A549 (cell line): Measurements from ENCODE around the gene SLC6A20. TPM values are rescaled to one million over a fixed set of nuclear protein-coding genes. Genes with fewer than 3 reads are reported as not detected.

Experiments
- ATAC-seq, 2 experiments: fragments of 200-7000 bp in 1 of 2; fragments of >200 bp in 1 of 2; cut with Nextera tagmentation in 1 of 2; cut with Tn5 transposase in 1 of 2; 3 replicates each; pipeline versions ENCODE4 v1.8.0 to v1.9.1; 2018 to 2020; ENCODE audit warnings: mild to moderate bottlenecking in 1 of 2, moderate library complexity in 1 of 2
- CTCF ChIA-PET: fragments of 300-600 bp; sonication (Branson Sonifier 250); formaldehyde crosslinking; extraction: SDS; loops from one replicate; lab custom pipeline; 2021; ENCODE audit warnings: antibody characterized with exemption, inconsistent platforms; lab: Yijun Ruan, JAX
- POLR2A ChIA-PET: fragments of 350-600 bp; formaldehyde crosslinking; extraction: SDS; loops from one replicate; lab custom pipeline; 2021; ENCODE audit warnings: antibody characterized with exemption, inconsistent platforms; lab: Yijun Ruan, JAX
- DNase-seq, 2 experiments: peaks; one replicate each; pipeline versions ENCODE4 v3.0.0 to v3.0.0-alpha.2; 2011 to 2016; ENCODE audit warnings: low read depth in 1 of 2, low spot score in 1 of 2
- FAIRE-seq: peaks from 2 replicates; lab custom pipeline; 2011; peaks lifted over from hg19 to GRCh38; lab: Jason Lieb, UNC
- H3K27ac ChIP-seq, 2 experiments: fragments of >200 bp; sonication (Bioruptor Twin); formaldehyde crosslinking; 3 replicates each; pipeline ENCODE4 v1.5.1; 2016 to 2017
- H3K4me1 ChIP-seq: fragments of >200 bp; sonication (Bioruptor Twin); formaldehyde crosslinking; 3 replicates; pipeline ENCODE4 v1.6.1; 2016
- H3K4me2 ChIP-seq: fragments of >200 bp; sonication (Bioruptor Twin); formaldehyde crosslinking; 3 replicates; pipeline ENCODE4 v1.6.1; 2016
- H3K4me3 ChIP-seq: fragments of >200 bp; sonication (Bioruptor Twin); formaldehyde crosslinking; 3 replicates; pipeline ENCODE4 v1.5.1; 2016
- H3K9me3 ChIP-seq: fragments of >200 bp; sonication (Bioruptor Twin); formaldehyde crosslinking; 3 replicates; pipeline ENCODE4 v1.6.1; 2016
- CBX8 ChIP-seq: fragments of 200-600 bp; sonication (generic); IDR thresholded peaks from 2 replicates; pipeline ENCODE4 v1.6.1; 2016
- CHD2 ChIP-seq: fragments of 150-350 bp; IDR thresholded peaks from 2 replicates; pipeline ENCODE4 v1.6.1; 2014; ENCODE audit warnings: low read length; ENCODE audit not compliant: partially characterized antibody
- CHD4 ChIP-seq: fragments of 200-600 bp; sonication (generic); IDR thresholded peaks from 2 replicates; pipeline ENCODE4 v1.6.1; 2016; ENCODE audit warnings: antibody characterized with exemption, mild to moderate bottlenecking, borderline replicate concordance
- EHMT2 ChIP-seq: fragments of 200-600 bp; sonication (generic); IDR thresholded peaks from 2 replicates; pipeline ENCODE4 v1.6.1; 2016; ENCODE audit warnings: antibody characterized with exemption, low read depth, mild to moderate bottlenecking, moderate library complexity
- GATA3 ChIP-seq: IDR thresholded peaks from 2 replicates; pipeline ENCODE4 v1.6.1; 2012; ENCODE audit warnings: borderline replicate concordance
- HOXA7 ChIP-seq: fragments of 250-450 bp; sonication (Bioruptor Pico); IDR thresholded peaks from 2 replicates; pipeline ENCODE4 v1.5.0; 2020; ENCODE audit warnings: mild to moderate bottlenecking, moderate library complexity
- HOXB13 ChIP-seq: fragments of 250-450 bp; sonication (Bioruptor Pico); IDR thresholded peaks from 2 replicates; pipeline ENCODE4 v1.5.0; 2020; ENCODE audit warnings: low read depth, mild to moderate bottlenecking, moderate library complexity
- JUN ChIP-seq, 2 experiments: fragments of >200 bp; sonication (Bioruptor Twin); formaldehyde crosslinking; IDR thresholded peaks; 2 replicates in 1 of 2; 3 replicates in 1 of 2; pipeline ENCODE4 v1.6.1; 2016 to 2017
- KDM1A ChIP-seq: fragments of 200-600 bp; sonication (generic); IDR thresholded peaks from 2 replicates; pipeline ENCODE4 v1.6.1; 2016; ENCODE audit warnings: low read depth, mild to moderate bottlenecking
- NFE2L2 ChIP-seq: fragments of 150-350 bp; conservative IDR thresholded peaks from 2 replicates; pipeline ENCODE4 v1.6.1; 2014; ENCODE audit warnings: low read length
- NPAS2 ChIP-seq: fragments of 250-450 bp; sonication (Bioruptor Pico); IDR thresholded peaks from 2 replicates; pipeline ENCODE4 v1.8.0; 2022; ENCODE audit warnings: mild to moderate bottlenecking, moderate library complexity, borderline replicate concordance
- RARB ChIP-seq: fragments of 250-450 bp; sonication (Bioruptor Pico); IDR thresholded peaks from 2 replicates; pipeline ENCODE4 v1.8.0; 2021; ENCODE audit warnings: mild to moderate bottlenecking, moderate library complexity
- RNF2 ChIP-seq: fragments of 200-600 bp; sonication (generic); IDR thresholded peaks from 2 replicates; pipeline ENCODE4 v1.6.1; 2016; ENCODE audit warnings: low read depth, mild to moderate bottlenecking, antibody characterized with exemption, moderate library complexity, borderline replicate concordance
- WGBS: methylation state at CpG from one replicate; pipeline ENCODE4 v1.1.6; 2017; ENCODE audit errors: missing lambda C conversion rate; 5-methylcytosine and 5-hydroxymethylcytosine counted together
- polyA plus RNA-seq, 4 experiments: library from polyadenylated mRNA; depleted of rRNA in 3 of 4; stranded (reverse); fragments of >200 nt; fragmentation: RNase III in 1 of 4; extraction: RNeasy Plus Mini Kit Qiagen cat#74134 plus additional on column Dnase treatment in 1 of 4; gene quantifications; 2 replicates in 3 of 4; 3 replicates in 1 of 4; pipeline ENCODE4 v1.2.3, GENCODE V29; 2011 to 2017
- TF ChIP-seq, protein P1 (sequence below): fragments of 150-350 bp; IDR thresholded peaks from 2 replicates; pipeline ENCODE4 v1.6.1; 2014; ENCODE audit warnings: low read depth, mild to moderate bottlenecking, low read length
- TF ChIP-seq, protein P2 (sequence below): fragments of 450-650 bp; IDR thresholded peaks from 2 replicates; pipeline ENCODE4 v1.6.1; 2014; ENCODE audit warnings: antibody characterized with exemption
- TF ChIP-seq, protein P3 (sequence below): IDR thresholded peaks from 2 replicates; pipeline ENCODE4 v1.6.1; 2012; ENCODE audit warnings: low read depth, borderline replicate concordance
- TF ChIP-seq, protein P4 (sequence below): IDR thresholded peaks from 2 replicates; pipeline ENCODE4 v1.6.1; 2012
- TF ChIP-seq, protein P5 (sequence below): fragments of >200 bp; sonication (Bioruptor Twin); formaldehyde crosslinking; IDR thresholded peaks from 3 replicates; pipeline ENCODE4 v1.5.1; 2016
- TF ChIP-seq, protein P6 (sequence below): fragments of >200 bp; sonication (Bioruptor Twin); formaldehyde crosslinking; IDR thresholded peaks from 2 replicates; pipeline ENCODE4 v1.6.1; 2016

SLC6A20 gene
- polyA plus RNA-seq, 2 of the 4 experiments (the other 2 are of a cell fraction) = not detected

DNA sequence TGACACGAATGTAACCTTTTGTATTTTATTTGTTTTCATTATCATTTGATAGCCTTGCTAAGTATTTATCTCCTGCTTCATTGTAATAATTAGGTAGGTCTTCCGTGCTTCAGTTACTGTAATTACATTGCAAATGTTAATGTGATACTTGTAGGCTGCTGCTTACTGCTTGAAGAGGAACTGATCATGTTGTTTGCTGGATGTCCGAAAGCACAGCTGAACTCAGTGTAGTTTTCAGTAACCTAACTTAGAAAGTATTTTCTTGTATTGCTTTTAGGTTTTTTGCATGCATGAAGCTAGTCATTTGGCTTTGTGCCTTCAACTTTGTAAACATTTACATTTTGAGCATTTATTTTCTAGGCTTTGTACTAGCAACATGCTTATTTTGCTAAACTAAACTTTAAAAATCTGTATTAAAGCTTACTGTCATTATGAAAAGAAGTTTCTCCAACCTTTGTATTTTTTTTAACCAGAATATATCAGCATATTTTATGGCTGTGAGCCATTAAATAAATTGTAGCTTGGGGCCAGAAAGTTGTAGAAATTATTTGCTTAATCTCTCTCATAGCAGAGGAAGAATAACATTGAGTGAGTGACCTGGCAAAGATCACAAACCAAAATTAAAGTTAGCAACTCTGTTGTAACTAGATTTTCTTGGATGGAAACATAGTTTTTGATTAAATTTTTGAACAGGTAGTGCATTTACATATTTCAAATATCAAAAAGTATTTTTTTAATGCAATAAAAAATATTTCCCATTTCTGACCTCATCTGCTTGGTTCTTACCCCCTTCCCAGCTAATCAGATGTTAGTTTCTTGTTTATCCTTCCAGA is 76.5 kb downstream of the SLC6A20 start:
- FAIRE-seq (no peak), DNase-seq (no peak), ATAC-seq (no peak)
- 86% methylated on average over 3 of the region's 3 CpGs for WGBS
- ChIA-PET POLR2A (no interaction called here), CTCF (no interaction called here)
- Histone ChIP-seq H3K27ac (no peak overlapping the region), H3K4me1 (no peaks in the 10 kb centered on the region), H3K4me2 (no peak overlapping the region), H3K9me3 (no peaks in the 10 kb centered on the region), H3K4me3 (no peak overlapping the region)
- TF ChIP-seq HOXA7 (no peak), RARB (no peak), JUN (IDR thresholded peaks at IDR 0.05) (no peak), EHMT2 (no peak), RNF2 (no peak), CHD2 (no peak), NFE2L2 (no peak), CHD4 (no peak), KDM1A (no peak), NPAS2 (CRISPR knock-in tag) (no peak), CBX8 (no peak)
- TF ChIP-seq, protein P1, sequence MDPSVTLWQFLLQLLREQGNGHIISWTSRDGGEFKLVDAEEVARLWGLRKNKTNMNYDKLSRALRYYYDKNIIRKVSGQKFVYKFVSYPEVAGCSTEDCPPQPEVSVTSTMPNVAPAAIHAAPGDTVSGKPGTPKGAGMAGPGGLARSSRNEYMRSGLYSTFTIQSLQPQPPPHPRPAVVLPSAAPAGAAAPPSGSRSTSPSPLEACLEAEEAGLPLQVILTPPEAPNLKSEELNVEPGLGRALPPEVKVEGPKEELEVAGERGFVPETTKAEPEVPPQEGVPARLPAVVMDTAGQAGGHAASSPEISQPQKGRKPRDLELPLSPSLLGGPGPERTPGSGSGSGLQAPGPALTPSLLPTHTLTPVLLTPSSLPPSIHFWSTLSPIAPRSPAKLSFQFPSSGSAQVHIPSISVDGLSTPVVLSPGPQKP = no peak
- TF ChIP-seq, protein P2, sequence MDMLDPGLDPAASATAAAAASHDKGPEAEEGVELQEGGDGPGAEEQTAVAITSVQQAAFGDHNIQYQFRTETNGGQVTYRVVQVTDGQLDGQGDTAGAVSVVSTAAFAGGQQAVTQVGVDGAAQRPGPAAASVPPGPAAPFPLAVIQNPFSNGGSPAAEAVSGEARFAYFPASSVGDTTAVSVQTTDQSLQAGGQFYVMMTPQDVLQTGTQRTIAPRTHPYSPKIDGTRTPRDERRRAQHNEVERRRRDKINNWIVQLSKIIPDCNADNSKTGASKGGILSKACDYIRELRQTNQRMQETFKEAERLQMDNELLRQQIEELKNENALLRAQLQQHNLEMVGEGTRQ = no peak

DNA sequence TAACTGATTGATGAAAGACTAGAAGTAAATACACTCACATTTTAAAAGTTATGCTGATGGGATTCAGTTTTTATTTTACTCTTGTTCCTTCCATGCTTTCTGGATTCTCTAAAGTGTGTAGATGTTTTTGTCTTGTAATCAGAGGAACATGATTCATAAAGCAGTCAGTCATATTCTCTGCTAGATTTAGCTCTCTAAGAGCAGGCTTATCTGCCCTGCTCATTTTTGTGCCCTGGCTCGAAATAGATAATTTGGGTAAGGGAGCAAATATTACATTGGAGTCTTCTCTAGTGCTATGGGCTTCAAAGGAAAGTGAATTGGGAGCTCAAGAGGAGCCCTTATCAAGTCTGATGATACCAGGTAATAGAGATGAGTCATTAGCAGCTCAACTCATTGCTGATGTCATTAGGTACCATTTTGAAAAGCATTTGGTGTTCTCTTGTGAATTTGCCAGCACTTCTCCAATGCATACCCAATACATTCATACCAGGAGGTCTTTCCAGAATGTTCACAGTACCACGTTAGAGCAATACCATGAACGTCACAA is 79.5 kb downstream of the SLC6A20 start:
- H3K4me2 ChIP-seq = no peak overlapping the region

More for the DNA sequence above, 79.5 kb downstream of the SLC6A20 start:
- CTCF ChIA-PET = interaction anchor here (0.6 kb wide), 1 partner anchor 205 kb away, joined by 3 read pairs; no protein-coding TSS in a partner anchor
- WGBS = 92% methylated on average over 3 of the region's 3 CpGs
- Histone ChIP-seq H3K27ac (no peak overlapping the region), H3K4me3 (no peak overlapping the region)
- FAIRE-seq (no peak), DNase-seq (no peak)
- POLR2A ChIA-PET = interaction anchor here (0.6 kb wide), 1 partner anchor 44 kb away, joined by 6 read pairs; no protein-coding TSS in a partner anchor
- TF ChIP-seq, protein P3, sequence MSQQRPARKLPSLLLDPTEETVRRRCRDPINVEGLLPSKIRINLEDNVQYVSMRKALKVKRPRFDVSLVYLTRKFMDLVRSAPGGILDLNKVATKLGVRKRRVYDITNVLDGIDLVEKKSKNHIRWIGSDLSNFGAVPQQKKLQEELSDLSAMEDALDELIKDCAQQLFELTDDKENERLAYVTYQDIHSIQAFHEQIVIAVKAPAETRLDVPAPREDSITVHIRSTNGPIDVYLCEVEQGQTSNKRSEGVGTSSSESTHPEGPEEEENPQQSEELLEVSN = no peak
- no peak for TF ChIP-seq CHD4
- TF ChIP-seq HOXB13 (CRISPR knock-in tag) = no peak
- TF ChIP-seq, protein P4, sequence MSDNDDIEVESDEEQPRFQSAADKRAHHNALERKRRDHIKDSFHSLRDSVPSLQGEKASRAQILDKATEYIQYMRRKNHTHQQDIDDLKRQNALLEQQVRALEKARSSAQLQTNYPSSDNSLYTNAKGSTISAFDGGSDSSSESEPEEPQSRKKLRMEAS = no peak
- TF ChIP-seq GATA3 = no peak
- TF ChIP-seq CHD2 = no peak
- TF ChIP-seq, protein P5, sequence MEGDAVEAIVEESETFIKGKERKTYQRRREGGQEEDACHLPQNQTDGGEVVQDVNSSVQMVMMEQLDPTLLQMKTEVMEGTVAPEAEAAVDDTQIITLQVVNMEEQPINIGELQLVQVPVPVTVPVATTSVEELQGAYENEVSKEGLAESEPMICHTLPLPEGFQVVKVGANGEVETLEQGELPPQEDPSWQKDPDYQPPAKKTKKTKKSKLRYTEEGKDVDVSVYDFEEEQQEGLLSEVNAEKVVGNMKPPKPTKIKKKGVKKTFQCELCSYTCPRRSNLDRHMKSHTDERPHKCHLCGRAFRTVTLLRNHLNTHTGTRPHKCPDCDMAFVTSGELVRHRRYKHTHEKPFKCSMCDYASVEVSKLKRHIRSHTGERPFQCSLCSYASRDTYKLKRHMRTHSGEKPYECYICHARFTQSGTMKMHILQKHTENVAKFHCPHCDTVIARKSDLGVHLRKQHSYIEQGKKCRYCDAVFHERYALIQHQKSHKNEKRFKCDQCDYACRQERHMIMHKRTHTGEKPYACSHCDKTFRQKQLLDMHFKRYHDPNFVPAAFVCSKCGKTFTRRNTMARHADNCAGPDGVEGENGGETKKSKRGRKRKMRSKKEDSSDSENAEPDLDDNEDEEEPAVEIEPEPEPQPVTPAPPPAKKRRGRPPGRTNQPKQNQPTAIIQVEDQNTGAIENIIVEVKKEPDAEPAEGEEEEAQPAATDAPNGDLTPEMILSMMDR = no peak
- TF ChIP-seq, protein P6, sequence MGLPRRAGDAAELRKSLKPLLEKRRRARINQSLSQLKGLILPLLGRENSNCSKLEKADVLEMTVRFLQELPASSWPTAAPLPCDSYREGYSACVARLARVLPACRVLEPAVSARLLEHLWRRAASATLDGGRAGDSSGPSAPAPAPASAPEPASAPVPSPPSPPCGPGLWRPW = no peak
- TF ChIP-seq, all 56 proteins: peak for 0
- no peak for ATAC-seq
- Histone ChIP-seq H3K4me1 (no peaks in the 10 kb centered on the region), H3K9me3 (no peaks in the 10 kb centered on the region)
